Measurements from ENCODE around the gene KRTAP5-9. TPM values are rescaled to one million over a fixed set of nuclear protein-coding genes. Genes with fewer than 3 reads are reported as not detected.

KRTAP5-9 gene
- total RNA-seq (2014; rRNA removed; shearing (Covaris generic)) (not detected in 2 replicates), polyA plus RNA-seq (2016; fragmentation: Nextera tagmentation; extraction: Ambion mirVana) (0.24 TPM in 1 of 2 replicates, not detected in the other)
- long read RNA-seq = 0 reads

- no peaks in the 10 kb centered on the region for H3K79me2 ChIP-seq (replicated peaks; ENCODE audit: insufficient read depth)
- ATAC-seq = no peak
- H3K27ac ChIP-seq (ENCODE audit: low read depth) = no peak within 1 kb of the TSS
- H3F3A ChIP-seq (replicated peaks; ENCODE audit: low read depth) = no peaks in the 10 kb centered on the region
- peaks cover 9% of the 10 kb centered on the region; the same call in 2 of the 3 replicates for H3K9me3 Mint-ChIP-seq
- DNase-seq (ENCODE audit: low spot score) = no peak
- H3K4me3 Mint-ChIP-seq = no peak within 1 kb of the TSS
- peaks cover 9% of the 10 kb centered on the region; the same call in 2 of the 3 replicates for H3K36me3 Mint-ChIP-seq (ENCODE audit: low read depth)
- peaks cover 2% of the 10 kb centered on the region for H3K27me3 Mint-ChIP-seq (ENCODE audit: insufficient read depth, low read depth, poor library complexity)
- H3K27me3 ChIP-seq (ENCODE audit: insufficient read depth) = no peaks in the 10 kb centered on the region
- peaks cover 6% of the 10 kb centered on the region; the same call in 1 of the 2 replicates for H3K9me2 ChIP-seq (ENCODE audit: insufficient read depth)
- no peaks in the 10 kb centered on the region for H4K20me1 ChIP-seq (replicated peaks; ENCODE audit: insufficient read depth)
- TF ChIP-seq STAT1 (IDR thresholded peaks at IDR 0.05; ENCODE audit: unreplicated experiment) = no peak
- no peak for TF ChIP-seq ZNF331 (CRISPR knock-in tag; IDR thresholded peaks at IDR 0.05; ENCODE audit: low read depth)
- TF ChIP-seq CREB1 (CRISPR knock-in tag; IDR thresholded peaks at IDR 0.05; ENCODE audit: low read depth) = no peak
- no peak for TF ChIP-seq EZH2 (IDR thresholded peaks at IDR 0.05; ENCODE audit: low read depth, unreplicated experiment)
- TF ChIP-seq CTCF (conservative IDR thresholded peaks at IDR 0.05; ENCODE audit: low read depth in 2 of 2) = no peak
- TF ChIP-seq, protein P1, sequence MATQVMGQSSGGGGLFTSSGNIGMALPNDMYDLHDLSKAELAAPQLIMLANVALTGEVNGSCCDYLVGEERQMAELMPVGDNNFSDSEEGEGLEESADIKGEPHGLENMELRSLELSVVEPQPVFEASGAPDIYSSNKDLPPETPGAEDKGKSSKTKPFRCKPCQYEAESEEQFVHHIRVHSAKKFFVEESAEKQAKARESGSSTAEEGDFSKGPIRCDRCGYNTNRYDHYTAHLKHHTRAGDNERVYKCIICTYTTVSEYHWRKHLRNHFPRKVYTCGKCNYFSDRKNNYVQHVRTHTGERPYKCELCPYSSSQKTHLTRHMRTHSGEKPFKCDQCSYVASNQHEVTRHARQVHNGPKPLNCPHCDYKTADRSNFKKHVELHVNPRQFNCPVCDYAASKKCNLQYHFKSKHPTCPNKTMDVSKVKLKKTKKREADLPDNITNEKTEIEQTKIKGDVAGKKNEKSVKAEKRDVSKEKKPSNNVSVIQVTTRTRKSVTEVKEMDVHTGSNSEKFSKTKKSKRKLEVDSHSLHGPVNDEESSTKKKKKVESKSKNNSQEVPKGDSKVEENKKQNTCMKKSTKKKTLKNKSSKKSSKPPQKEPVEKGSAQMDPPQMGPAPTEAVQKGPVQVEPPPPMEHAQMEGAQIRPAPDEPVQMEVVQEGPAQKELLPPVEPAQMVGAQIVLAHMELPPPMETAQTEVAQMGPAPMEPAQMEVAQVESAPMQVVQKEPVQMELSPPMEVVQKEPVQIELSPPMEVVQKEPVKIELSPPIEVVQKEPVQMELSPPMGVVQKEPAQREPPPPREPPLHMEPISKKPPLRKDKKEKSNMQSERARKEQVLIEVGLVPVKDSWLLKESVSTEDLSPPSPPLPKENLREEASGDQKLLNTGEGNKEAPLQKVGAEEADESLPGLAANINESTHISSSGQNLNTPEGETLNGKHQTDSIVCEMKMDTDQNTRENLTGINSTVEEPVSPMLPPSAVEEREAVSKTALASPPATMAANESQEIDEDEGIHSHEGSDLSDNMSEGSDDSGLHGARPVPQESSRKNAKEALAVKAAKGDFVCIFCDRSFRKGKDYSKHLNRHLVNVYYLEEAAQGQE (IDR thresholded peaks at IDR 0.05; ENCODE audit: unreplicated experiment) = no peak
- no peak for TF ChIP-seq POLR2AphosphoS5 (IDR thresholded peaks at IDR 0.05; ENCODE audit: low read depth)
- TF ChIP-seq NANOG (IDR thresholded peaks at IDR 0.05; ENCODE audit: borderline replicate concordance) = no peak
- no peak for TF ChIP-seq EZH2phosphoT487 (IDR thresholded peaks at IDR 0.05; ENCODE audit: unreplicated experiment)
- TF ChIP-seq, protein P2, sequence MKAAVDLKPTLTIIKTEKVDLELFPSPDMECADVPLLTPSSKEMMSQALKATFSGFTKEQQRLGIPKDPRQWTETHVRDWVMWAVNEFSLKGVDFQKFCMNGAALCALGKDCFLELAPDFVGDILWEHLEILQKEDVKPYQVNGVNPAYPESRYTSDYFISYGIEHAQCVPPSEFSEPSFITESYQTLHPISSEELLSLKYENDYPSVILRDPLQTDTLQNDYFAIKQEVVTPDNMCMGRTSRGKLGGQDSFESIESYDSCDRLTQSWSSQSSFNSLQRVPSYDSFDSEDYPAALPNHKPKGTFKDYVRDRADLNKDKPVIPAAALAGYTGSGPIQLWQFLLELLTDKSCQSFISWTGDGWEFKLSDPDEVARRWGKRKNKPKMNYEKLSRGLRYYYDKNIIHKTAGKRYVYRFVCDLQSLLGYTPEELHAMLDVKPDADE (IDR thresholded peaks at IDR 0.05) = no peak
- no peak for TF ChIP-seq ZNF114 (CRISPR knock-in tag; IDR thresholded peaks at IDR 0.05)
- TF ChIP-seq ZNF462 (CRISPR knock-in tag; IDR thresholded peaks at IDR 0.05) = no peak
- TF ChIP-seq JUNB (IDR thresholded peaks at IDR 0.05; ENCODE audit: unreplicated experiment) = no peak
- no peak within 1 kb of the TSS for H3K4me3 ChIP-seq
- no peak within 1 kb of the TSS for H3K27ac Mint-ChIP-seq
- peaks cover 17% of the 10 kb centered on the region for H3K4me1 Mint-ChIP-seq
- H3K4me2 ChIP-seq = no peak within 1 kb of the TSS
- no peaks in the 10 kb centered on the region for H3K36me3 ChIP-seq (ENCODE audit: insufficient read depth)
- peaks cover 10% of the 10 kb centered on the region; the same call in 1 of the 2 replicates for H3K4me1 ChIP-seq (ENCODE audit: insufficient read depth)
- no peak within 1 kb of the TSS for H2AFZ ChIP-seq
Observed at GRCh38 chr11:71548120-71548519, at the start of gene KRTAP5-9. TSS of gene KRTAP5-9 (plus strand) at chr11:71548420. CDS start at chr11:71548658, 238 bp downstream.
